GM12878 (cell line): Measurements from ENCODE around the gene OAF. TPM values are rescaled to one million over a fixed set of nuclear protein-coding genes. Genes with fewer than 3 reads are reported as not detected.

Experiments
- ATAC-seq: fragments of 200-7000 bp; cut with Tn5 transposase; 3 replicates; pipeline ENCODE4 v1.9.1; 2020; ENCODE audit warnings: mild to moderate bottlenecking, moderate library complexity
- BruUV-seq: library from RNA; stranded (reverse); fragments of 400-500 nt; replicated peaks from 2 replicates; lab custom pipeline; 2021; lab: Mats Ljungman, UMichigan
- CTCF ChIA-PET: fragments of 300-600 bp; sonication (Branson Sonifier 250); formaldehyde crosslinking; extraction: SDS; loops from one replicate; lab custom pipeline; 2021; ENCODE audit warnings: inconsistent platforms; lab: Yijun Ruan, JAX
- POLR2A ChIA-PET: fragments of 350-600 bp; formaldehyde crosslinking; extraction: SDS; loops from one replicate; lab custom pipeline; 2021; ENCODE audit warnings: inconsistent platforms; lab: Charles Lee
- RAD21 ChIA-PET: fragments of 300-600 bp; sonication (Branson Sonifier 250); formaldehyde crosslinking; loops from one replicate; lab custom pipeline; 2023; ENCODE audit warnings: antibody characterized with exemption; ENCODE audit not compliant: unreplicated experiment; lab: Charles Lee
- SMC1A ChIA-PET: fragments of 300-600 bp; sonication (Branson Sonifier 250); formaldehyde crosslinking; loops from one replicate; lab custom pipeline; 2023; ENCODE audit not compliant: unreplicated experiment, uncharacterized antibody; lab: Charles Lee
- DNase-seq: peaks from one replicate; pipeline ENCODE4 v3.0.0-alpha.2; 2011; ENCODE audit warnings: low read depth, low spot score
- FAIRE-seq: peaks from 3 replicates; lab custom pipeline; 2011; peaks lifted over from hg19 to GRCh38; lab: Jason Lieb, UNC
- H2AFZ ChIP-seq: 2 replicates; pipeline ENCODE4 v1.6.0; 2011; ENCODE audit warnings: low read depth, low read length, control low read depth; ENCODE audit not compliant: control insufficient read depth
- H3K27ac ChIP-seq: 2 replicates; pipeline ENCODE4 v1.5.1; 2011; ENCODE audit warnings: control low read depth; ENCODE audit not compliant: control insufficient read depth, insufficient read depth
- H3K27me3 ChIP-seq, 2 experiments: replicated peaks in 1 of 2; 2 replicates each; pipeline versions ENCODE4 v1.6.0 to v1.6.1; 2011; ENCODE audit warnings: low read length in 1 of 2; ENCODE audit not compliant: control insufficient read depth in 2 of 2, insufficient read depth in 2 of 2
- H3K36me3 ChIP-seq, 2 experiments: 2 replicates each; pipeline ENCODE4 v1.5.1; 2011; ENCODE audit warnings: low read length in 1 of 2; ENCODE audit not compliant: control insufficient read depth in 2 of 2, insufficient read depth in 2 of 2
- H3K4me1 ChIP-seq: 2 replicates; pipeline ENCODE4 v1.6.1; 2011; ENCODE audit warnings: mild to moderate bottlenecking, low read length, moderate library complexity, mixed read lengths; ENCODE audit not compliant: control insufficient read depth, insufficient read depth
- H3K4me2 ChIP-seq: 2 replicates; pipeline ENCODE4 v1.6.0; 2011; ENCODE audit warnings: control low read depth; ENCODE audit not compliant: control insufficient read depth, insufficient read depth
- H3K4me3 ChIP-seq: fragments of 200-600 bp; sonication (generic); 2 replicates; pipeline ENCODE4 v1.5.1; 2016
- H3K79me2 ChIP-seq: 2 replicates; pipeline ENCODE4 v1.6.0; 2011; ENCODE audit warnings: low read length; ENCODE audit not compliant: control insufficient read depth, insufficient read depth
- H3K9ac ChIP-seq: 2 replicates; pipeline ENCODE4 v1.8.0; 2011; ENCODE audit warnings: low read length, control low read depth, mixed read lengths; ENCODE audit not compliant: control insufficient read depth, insufficient read depth
- H3K9me3 ChIP-seq: replicated peaks from 3 replicates; pipeline ENCODE4 v1.5.1; 2011; ENCODE audit warnings: mild to moderate bottlenecking, low read length; ENCODE audit not compliant: control insufficient read depth, insufficient read depth
- H4K20me1 ChIP-seq: 2 replicates; pipeline ENCODE4 v1.6.0; 2011; ENCODE audit not compliant: control insufficient read depth, insufficient read depth
- CBX5 ChIP-seq: sonication (generic); IDR thresholded peaks from 2 replicates; pipeline ENCODE4 v1.6.1; 2016; ENCODE audit warnings: low read depth, moderate library complexity, mild to moderate bottlenecking, inconsistent platforms
- ESRRA ChIP-seq: IDR thresholded peaks from 2 replicates; pipeline ENCODE4 v1.6.1; 2012; ENCODE audit warnings: mild to moderate bottlenecking, low read length, improper control_type of control experiment
- NRF1 ChIP-seq: conservative IDR thresholded peaks from 2 replicates; pipeline ENCODE4 v1.6.1; 2011; ENCODE audit warnings: mild to moderate bottlenecking, low read depth, low read length, improper control_type of control experiment
- PAX8 ChIP-seq: fragments of 450-650 bp; IDR thresholded peaks from 2 replicates; pipeline ENCODE4 v1.6.1; 2017; ENCODE audit warnings: mild to moderate bottlenecking, moderate library complexity
- POLR2A ChIP-seq: IDR thresholded peaks from 2 replicates; pipeline ENCODE4 v1.6.1; 2011; ENCODE audit warnings: low read depth, mild to moderate bottlenecking, low read length
- RCOR1 ChIP-seq: conservative IDR thresholded peaks from 2 replicates; pipeline ENCODE4 v1.6.1; 2012; ENCODE audit warnings: low read depth, low read length, improper control_type of control experiment
- SMAD1 ChIP-seq: fragments of 450-650 bp; IDR thresholded peaks from 2 replicates; pipeline ENCODE4 v1.6.1; 2018; ENCODE audit warnings: mild to moderate bottlenecking, low read depth; ENCODE audit not compliant: partially characterized antibody
- SREBF1 ChIP-seq: IDR thresholded peaks from 2 replicates; pipeline ENCODE4 v1.6.1; 2012; ENCODE audit warnings: mild to moderate bottlenecking, low read length
- TCF7 ChIP-seq: IDR thresholded peaks from 2 replicates; pipeline ENCODE4 v1.6.1; 2014; ENCODE audit warnings: antibody characterized with exemption, borderline replicate concordance
- USF1 ChIP-seq: IDR thresholded peaks from 2 replicates; pipeline ENCODE4 v1.6.1; 2011; ENCODE audit warnings: borderline replicate concordance, low read depth, mild to moderate bottlenecking, moderate library complexity, mixed read lengths, low read length; ENCODE audit not compliant: insufficient read depth; ENCODE audit errors: extremely low read length
- YBX1 ChIP-seq: fragments of 450-650 bp; IDR thresholded peaks from 2 replicates; pipeline ENCODE4 v1.6.1; 2016; ENCODE audit warnings: antibody characterized with exemption
- ZNF384 ChIP-seq: IDR thresholded peaks from 2 replicates; pipeline ENCODE4 v1.6.1; 2012; ENCODE audit warnings: low read depth, mild to moderate bottlenecking, low read length, improper control_type of control experiment, borderline replicate concordance
- ZNF592 ChIP-seq: fragments of 450-650 bp; IDR thresholded peaks from 2 replicates; pipeline ENCODE4 v1.6.1; 2017; ENCODE audit warnings: mild to moderate bottlenecking, moderate library complexity
- WGBS: methylation state at CpG from one replicate; pipeline ENCODE4 v1.1.6; 2016; ENCODE audit warnings: low lambda C conversion rate; ENCODE audit not compliant: insufficient replicate concordance, insufficient coverage; ENCODE audit errors: missing lambda C conversion rate; 5-methylcytosine and 5-hydroxymethylcytosine counted together
- in situ Hi-C: fragments of 300-500 bp; cut with MboI; formaldehyde crosslinking; loops from 9 replicates; pipeline ENCODE4 v1.14.3; 2018; ENCODE audit warnings: mixed read lengths
- intact Hi-C: fragments of 100-400 bp; cut with micrococcal nuclease; formaldehyde crosslinking; loops from one replicate; pipeline ENCODE4 v1.14.2; 2022; ENCODE audit not compliant: unreplicated experiment
- polyA plus RNA-seq, 11 experiments: library from polyadenylated mRNA; depleted of rRNA in 4 of 11; unstranded in 6 of 11; stranded (reverse) in 5 of 11; fragments of >200 nt; fragmentation: Nextera tagmentation in 4 of 11; fragmentation: Illumina TruSeq in 1 of 11; extraction: Ambion mirVana in 4 of 11; extraction: Trizol in 1 of 11; gene quantifications; 1 replicate in 1 of 11; 2 replicates in 10 of 11; pipeline versions ENCODE4 v1.2.1 to v1.2.3, GENCODE V29; 2011 to 2016; ENCODE audit warnings: inconsistent platforms in 2 of 11, missing spikeins in 2 of 11, low read depth in 1 of 11
- total RNA-seq, 4 experiments: library from RNA; depleted of rRNA in 3 of 4; stranded (reverse); fragments of >200 nt in 3 of 4; fragmentation: Illumina TruSeq in 1 of 4; extraction: Trizol in 1 of 4; gene quantifications; 2 replicates each; pipeline versions ENCODE4 v1.2.1 to v1.2.3, GENCODE V29; 2013 to 2021
- TF ChIP-seq, protein P1 (sequence below): IDR thresholded peaks from 2 replicates; pipeline ENCODE4 v1.6.1; 2011; ENCODE audit warnings: low read depth, low read length, improper control_type of control experiment, borderline replicate concordance
- TF ChIP-seq, protein P2 (sequence below): IDR thresholded peaks from 2 replicates; pipeline ENCODE4 v1.6.1; 2011; ENCODE audit warnings: low read depth, mild to moderate bottlenecking, low read length, moderate library complexity, borderline replicate concordance; ENCODE audit errors: extremely low read depth

OAF gene
- total and polyA plus RNA-seq, 10 of the 15 experiments (the other 5 are each of a cell fraction or from before 2014, with no cell fraction given) = 0.10 to 4.7 (median 1.1) TPM

DNA sequence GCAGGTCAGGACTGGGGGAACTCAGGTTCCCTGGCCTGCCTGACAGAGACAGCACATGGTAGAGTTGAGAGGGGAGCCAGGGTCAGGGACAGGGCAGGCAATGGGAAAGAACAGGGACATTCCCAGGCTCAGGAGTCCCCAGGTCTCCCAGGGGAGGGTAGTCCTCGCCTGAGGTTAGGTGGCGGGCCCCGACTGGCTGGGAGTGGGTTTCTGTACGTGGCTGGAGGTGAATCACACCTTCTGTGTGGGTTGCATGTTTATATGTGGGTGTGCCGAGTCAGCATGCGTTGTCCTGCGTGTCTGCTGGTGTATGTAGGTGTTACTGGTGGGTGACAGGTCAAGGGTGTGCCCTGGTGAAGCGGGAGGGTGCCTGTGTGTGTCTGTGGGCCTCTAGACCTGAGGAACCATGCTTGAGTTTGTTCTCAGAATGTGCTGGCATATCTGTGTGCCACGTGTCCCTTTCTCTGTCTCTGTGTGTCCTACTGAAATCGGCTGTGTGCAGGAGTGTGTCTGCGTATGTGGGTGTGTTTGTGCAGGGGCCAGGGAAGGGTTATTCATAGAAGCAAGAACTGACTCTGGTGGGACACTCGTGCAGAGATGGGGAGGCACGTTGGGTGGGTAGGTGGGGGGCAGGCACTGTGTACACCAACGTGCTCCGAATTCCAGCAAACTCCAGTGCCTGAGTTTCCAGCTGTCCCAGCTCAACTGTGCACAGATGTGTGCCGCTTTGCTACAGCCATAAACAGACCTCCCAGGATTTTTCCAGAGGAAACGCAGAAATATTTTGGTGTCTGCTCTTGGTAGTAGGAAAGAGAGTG is 23.8 kb upstream of the OAF start:
- SMC1A ChIA-PET = interaction anchor here (0.9 kb wide), 1 partner anchor 37 kb away, joined by 4 read pairs; no protein-coding TSS in a partner anchor
- FAIRE-seq = no peak
- TF ChIP-seq POLR2A (no peak), RCOR1 (no peak), SMAD1 (no peak), ZNF384 (no peak), TCF7 (no peak), PAX8 (no peak), CBX5 (no peak), ESRRA (no peak), ZNF592 (no peak), SREBF1 (no peak), NRF1 (no peak), YBX1 (no peak), USF1 (peak; percentile 5)
- TF ChIP-seq, protein P1, sequence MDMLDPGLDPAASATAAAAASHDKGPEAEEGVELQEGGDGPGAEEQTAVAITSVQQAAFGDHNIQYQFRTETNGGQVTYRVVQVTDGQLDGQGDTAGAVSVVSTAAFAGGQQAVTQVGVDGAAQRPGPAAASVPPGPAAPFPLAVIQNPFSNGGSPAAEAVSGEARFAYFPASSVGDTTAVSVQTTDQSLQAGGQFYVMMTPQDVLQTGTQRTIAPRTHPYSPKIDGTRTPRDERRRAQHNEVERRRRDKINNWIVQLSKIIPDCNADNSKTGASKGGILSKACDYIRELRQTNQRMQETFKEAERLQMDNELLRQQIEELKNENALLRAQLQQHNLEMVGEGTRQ = peak; percentile 8; the same call in 1 of the 2 replicates
- TF ChIP-seq, protein P2, sequence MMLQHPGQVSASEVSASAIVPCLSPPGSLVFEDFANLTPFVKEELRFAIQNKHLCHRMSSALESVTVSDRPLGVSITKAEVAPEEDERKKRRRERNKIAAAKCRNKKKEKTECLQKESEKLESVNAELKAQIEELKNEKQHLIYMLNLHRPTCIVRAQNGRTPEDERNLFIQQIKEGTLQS = no peak

More for the DNA sequence above, 23.8 kb upstream of the OAF start:
- H2AFZ ChIP-seq = no peak overlapping the region
- no peaks in the 10 kb centered on the region; a peak in 3 of 4 replicates for H3K27me3 ChIP-seq
- H3K9me3 ChIP-seq = no peaks in the 10 kb centered on the region
- H4K20me1 ChIP-seq = no peaks in the 10 kb centered on the region
- H3K36me3 ChIP-seq = no peaks in the 10 kb centered on the region
- CTCF ChIA-PET = interaction anchor here (1.2 to 1.9 kb wide), 3 partner anchors 42 to 114 kb away, joined by 3 to 4 read pairs (median 4); no protein-coding TSS in a partner anchor
- no TSS peak for BruUV-seq
- no peak overlapping the region for H3K4me3 ChIP-seq
- WGBS = 12% methylated on average over 17 of the region's 17 CpGs
- no peak overlapping the region for H3K9ac ChIP-seq
- DNase-seq (peak; percentile 50), ATAC-seq (peak; percentile 84)
- no peak overlapping the region for H3K4me2 ChIP-seq
- intact Hi-C loops (no loop called here), in situ Hi-C loops (no loop called here)
- no peaks in the 10 kb centered on the region for H3K79me2 ChIP-seq
- POLR2A ChIA-PET = no interaction called here
- peaks cover 8% of the 10 kb centered on the region for H3K4me1 ChIP-seq
- RAD21 ChIA-PET = interaction anchor here (1.0 kb wide), 1 partner anchor 43 kb away, joined by 3 read pairs; no protein-coding TSS in a partner anchor
- H3K27ac ChIP-seq = no peak overlapping the region
